ENCODE data around the gene TPI1. TPM values are rescaled to one million over a fixed set of nuclear protein-coding genes. Genes with fewer than 3 reads are reported as not detected.

The TPI1 gene
- total RNA-seq, 2 donors from 2014 or later: 404 to 443 TPM

DNA sequence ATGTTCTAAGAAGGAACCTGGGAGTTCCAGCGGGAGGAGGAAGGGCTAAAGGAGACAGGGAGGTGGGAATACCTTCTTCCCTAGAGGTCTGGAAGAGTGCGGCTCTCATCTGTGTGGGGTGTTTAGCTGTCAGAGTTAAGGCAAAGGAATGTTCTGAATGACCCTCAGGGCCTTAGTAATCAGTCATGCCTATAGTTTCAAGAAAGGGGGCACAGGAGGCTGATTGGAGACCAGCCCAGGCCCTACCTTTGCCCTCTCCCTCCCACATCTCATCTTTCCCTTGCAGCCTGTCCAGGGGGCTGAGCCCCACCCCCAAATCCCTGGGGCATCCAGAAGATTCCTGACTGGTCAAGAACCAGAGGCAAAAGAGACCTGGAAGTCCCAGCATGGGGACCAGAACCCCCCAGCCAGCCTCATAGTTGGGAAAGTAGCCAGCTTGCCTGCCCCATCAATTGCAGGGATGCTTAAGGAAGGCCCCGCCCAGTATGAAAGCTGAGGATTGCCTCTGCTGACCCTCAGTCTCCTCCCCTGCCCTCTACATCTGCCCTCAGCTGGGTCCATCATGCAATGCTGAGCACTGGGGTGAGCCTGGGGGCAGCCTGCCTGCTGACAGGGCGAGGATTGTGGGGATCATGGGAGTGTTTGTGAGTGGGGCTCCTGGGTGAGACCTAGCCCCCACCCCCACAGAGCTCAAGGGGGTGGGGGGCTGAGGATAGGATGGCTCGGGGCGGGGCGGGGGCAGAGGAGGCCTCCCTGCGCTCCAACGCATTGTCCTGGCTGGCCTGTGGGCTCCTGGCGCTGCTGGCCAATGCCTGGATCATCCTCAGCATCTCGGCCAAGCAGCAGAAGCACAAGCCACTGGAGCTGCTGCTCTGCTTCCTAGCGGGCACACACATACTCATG lies 43.9 kb upstream of the TPI1 start:
- Histone ChIP-seq H3K27ac (no peak overlapping the region), H3K9me3 (no peaks in the 10 kb centered on the region), H3K36me3 (no peaks in the 10 kb centered on the region), H3K4me1 (replicated peaks) (no peaks in the 10 kb centered on the region), H3K27me3 (replicated peaks; ENCODE audit: insufficient read depth) (no peaks in the 10 kb centered on the region), H3K4me3 (no peak overlapping the region)
- DNase-seq (ENCODE audit: low spot score): no peak
- WGBS: 78% methylated on average over 11 of the region's 12 CpGs
- TF ChIP-seq, protein P1, sequence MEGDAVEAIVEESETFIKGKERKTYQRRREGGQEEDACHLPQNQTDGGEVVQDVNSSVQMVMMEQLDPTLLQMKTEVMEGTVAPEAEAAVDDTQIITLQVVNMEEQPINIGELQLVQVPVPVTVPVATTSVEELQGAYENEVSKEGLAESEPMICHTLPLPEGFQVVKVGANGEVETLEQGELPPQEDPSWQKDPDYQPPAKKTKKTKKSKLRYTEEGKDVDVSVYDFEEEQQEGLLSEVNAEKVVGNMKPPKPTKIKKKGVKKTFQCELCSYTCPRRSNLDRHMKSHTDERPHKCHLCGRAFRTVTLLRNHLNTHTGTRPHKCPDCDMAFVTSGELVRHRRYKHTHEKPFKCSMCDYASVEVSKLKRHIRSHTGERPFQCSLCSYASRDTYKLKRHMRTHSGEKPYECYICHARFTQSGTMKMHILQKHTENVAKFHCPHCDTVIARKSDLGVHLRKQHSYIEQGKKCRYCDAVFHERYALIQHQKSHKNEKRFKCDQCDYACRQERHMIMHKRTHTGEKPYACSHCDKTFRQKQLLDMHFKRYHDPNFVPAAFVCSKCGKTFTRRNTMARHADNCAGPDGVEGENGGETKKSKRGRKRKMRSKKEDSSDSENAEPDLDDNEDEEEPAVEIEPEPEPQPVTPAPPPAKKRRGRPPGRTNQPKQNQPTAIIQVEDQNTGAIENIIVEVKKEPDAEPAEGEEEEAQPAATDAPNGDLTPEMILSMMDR (IDR thresholded peaks at IDR 0.05): no peak
- TF ChIP-seq POLR2AphosphoS5 (IDR thresholded peaks at IDR 0.05): no peak
- no peak for TF ChIP-seq POLR2A (IDR thresholded peaks at IDR 0.05)
- intact Hi-C loops (cut with DNase I): no loop called here

DNA sequence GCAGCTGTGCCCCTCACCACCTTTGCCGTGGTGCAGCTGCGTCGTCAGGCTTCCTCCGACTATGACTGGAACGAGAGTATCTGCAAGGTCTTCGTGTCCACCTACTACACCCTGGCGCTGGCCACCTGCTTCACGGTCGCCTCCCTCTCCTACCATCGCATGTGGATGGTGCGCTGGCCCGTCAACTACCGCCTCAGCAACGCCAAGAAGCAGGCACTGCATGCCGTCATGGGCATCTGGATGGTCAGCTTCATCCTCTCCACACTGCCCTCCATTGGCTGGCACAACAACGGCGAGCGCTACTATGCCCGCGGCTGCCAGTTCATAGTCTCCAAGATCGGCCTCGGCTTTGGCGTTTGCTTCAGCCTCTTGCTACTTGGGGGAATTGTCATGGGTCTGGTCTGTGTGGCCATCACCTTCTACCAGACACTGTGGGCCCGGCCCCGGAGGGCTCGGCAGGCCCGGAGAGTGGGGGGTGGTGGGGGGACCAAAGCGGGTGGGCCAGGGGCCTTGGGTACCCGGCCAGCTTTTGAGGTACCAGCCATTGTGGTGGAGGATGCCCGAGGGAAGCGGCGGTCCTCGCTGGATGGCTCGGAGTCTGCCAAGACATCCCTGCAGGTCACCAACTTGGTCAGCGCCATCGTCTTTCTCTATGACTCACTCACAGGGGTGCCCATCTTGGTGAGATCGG lies 43.1 kb upstream of the TPI1 start:
- 83% methylated on average over 37 of the region's 37 CpGs for WGBS
- H3K9me3 ChIP-seq: no peaks in the 10 kb centered on the region
- intact Hi-C loops (cut with DNase I): no loop called here
- DNase-seq (ENCODE audit: low spot score): no peak
- H3K27me3 ChIP-seq (replicated peaks; ENCODE audit: insufficient read depth): no peaks in the 10 kb centered on the region
- H3K27ac ChIP-seq: no peak overlapping the region
- H3K36me3 ChIP-seq: no peaks in the 10 kb centered on the region
- no peak overlapping the region for H3K4me3 ChIP-seq
- TF ChIP-seq, protein P1 (IDR thresholded peaks at IDR 0.05): no peak
- TF ChIP-seq POLR2AphosphoS5 (IDR thresholded peaks at IDR 0.05): no peak
- no peak for TF ChIP-seq POLR2A (IDR thresholded peaks at IDR 0.05)
- H3K4me1 ChIP-seq (replicated peaks): no peaks in the 10 kb centered on the region

DNA sequence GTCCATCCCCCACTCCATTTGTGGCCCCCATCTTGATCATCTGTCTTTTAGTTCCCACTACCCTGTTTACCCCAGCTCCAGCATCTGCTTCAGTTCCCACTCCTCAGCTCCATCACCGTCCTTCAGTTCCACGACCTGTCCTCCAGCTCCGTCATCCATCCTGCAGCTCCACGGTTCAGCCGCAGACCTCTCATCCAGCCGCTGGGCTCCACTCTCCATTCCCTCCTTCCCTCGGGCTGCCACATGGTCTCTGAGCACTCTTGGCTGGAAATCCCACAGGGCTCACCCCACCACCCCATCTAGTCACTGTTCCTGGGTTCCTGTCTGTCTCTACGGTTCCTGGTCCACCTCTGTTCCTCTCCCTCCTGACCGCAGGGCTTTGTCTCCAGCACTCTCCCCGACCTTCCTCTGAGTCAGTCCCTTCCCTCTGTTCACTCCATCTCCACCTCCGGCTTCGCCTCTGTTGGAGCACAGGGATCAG lies 42.4 kb upstream of the TPI1 start:
- Histone ChIP-seq H3K36me3 (no peaks in the 10 kb centered on the region), H3K4me3 (no peak overlapping the region), H3K9me3 (no peaks in the 10 kb centered on the region), H3K4me1 (replicated peaks) (no peaks in the 10 kb centered on the region), H3K27me3 (replicated peaks; ENCODE audit: insufficient read depth) (no peaks in the 10 kb centered on the region), H3K27ac (no peak overlapping the region)
- TF ChIP-seq, protein P1 (IDR thresholded peaks at IDR 0.05): no peak
- TF ChIP-seq POLR2AphosphoS5 (IDR thresholded peaks at IDR 0.05): no peak
- no peak for TF ChIP-seq POLR2A (IDR thresholded peaks at IDR 0.05)
- no peak for DNase-seq (ENCODE audit: low spot score)
- intact Hi-C loops (cut with DNase I): loop anchor here (5.0 kb wide), 3 partner anchors 58 to 208 kb away; partner anchors contain the start of genes MLF2 and PTMS
- WGBS: 38% methylated on average over 12 of the region's 12 CpGs

DNA sequence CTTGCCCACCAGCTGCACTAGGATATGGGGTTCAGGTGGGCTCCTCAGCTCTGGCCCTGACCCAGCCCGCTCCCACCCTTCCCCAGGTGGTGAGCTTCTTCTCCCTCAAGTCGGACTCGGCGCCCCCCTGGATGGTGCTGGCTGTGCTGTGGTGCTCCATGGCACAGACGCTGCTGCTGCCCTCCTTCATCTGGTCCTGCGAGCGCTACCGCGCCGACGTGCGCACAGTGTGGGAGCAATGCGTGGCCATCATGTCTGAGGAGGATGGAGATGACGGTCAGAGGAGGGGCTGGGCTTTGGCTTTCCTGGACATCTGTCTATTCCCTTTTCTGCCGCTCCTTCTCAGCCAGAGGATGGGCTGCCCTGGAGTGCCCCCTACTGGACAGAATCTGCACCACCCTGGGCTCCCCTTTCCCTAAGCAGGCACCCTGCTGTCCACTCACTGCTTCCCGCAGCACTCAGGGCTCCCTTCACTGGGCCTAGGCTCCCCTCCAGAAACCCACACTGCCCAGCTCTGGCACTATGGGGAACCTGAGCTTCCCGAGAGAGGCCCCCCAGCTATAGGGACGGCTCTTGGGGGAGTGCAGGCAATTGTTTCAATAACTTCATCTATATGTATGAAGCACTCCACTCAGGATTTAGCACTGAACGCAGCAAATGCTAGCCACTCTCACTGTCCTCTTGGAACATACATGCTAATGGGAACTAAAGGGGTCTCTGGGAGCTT lies 41.8 kb upstream of the TPI1 start:
- H3K36me3 ChIP-seq: no peaks in the 10 kb centered on the region
- 10% methylated on average over 18 of the region's 19 CpGs for WGBS
- H3K4me1 ChIP-seq (replicated peaks): no peaks in the 10 kb centered on the region
- H3K27ac ChIP-seq: no peak overlapping the region
- no peaks in the 10 kb centered on the region for H3K27me3 ChIP-seq (replicated peaks; ENCODE audit: insufficient read depth)
- intact Hi-C loops (cut with DNase I): loop anchor here (5.0 kb wide), 3 partner anchors 58 to 208 kb away; partner anchors contain the start of genes MLF2 and PTMS
- TF ChIP-seq, protein P1 (IDR thresholded peaks at IDR 0.05): peak; percentile 89 to 94 (median 93)
- TF ChIP-seq POLR2A (IDR thresholded peaks at IDR 0.05) (no peak), POLR2AphosphoS5 (IDR thresholded peaks at IDR 0.05) (peak; percentile 55)
- H3K4me3 ChIP-seq: no peak overlapping the region
- no peaks in the 10 kb centered on the region for H3K9me3 ChIP-seq
- DNase-seq (ENCODE audit: low spot score): peak; percentile 77

Measured in prostate gland (tissue), 2 donors.